Activated CD4-positive, alpha-beta T cell treated with anti-CD3 and anti-CD28 coated beads, Interleukin-2, Interleukin-6, amounts not matched to agents 100 ng/mL and 50 ng/mL, durations not matched to agents 16 hours and 8 hours (primary cell): ENCODE results near the gene HOXA1.

Source experiments
- DNase-seq: peaks from one replicate; pipeline ENCODE4 v3.0.0-alpha.2; 2020

Gene HOXA1

GRCh38 chr7:27095897-27096767, at the start of gene HOXA1:
TSS of gene HOXA1 (minus strand) at chr7:27096000. CDS start at chr7:27095912, 88 bp downstream.
- peak; percentile 81 for DNase-seq

GRCh38 chr7:27145165-27145913, 49.5 kb upstream of the HOXA1 start:
- no peak for DNase-seq

GRCh38 chr7:27144781-27145164, 49.0 kb upstream of the HOXA1 start:
- DNase-seq: no peak

DNA sequence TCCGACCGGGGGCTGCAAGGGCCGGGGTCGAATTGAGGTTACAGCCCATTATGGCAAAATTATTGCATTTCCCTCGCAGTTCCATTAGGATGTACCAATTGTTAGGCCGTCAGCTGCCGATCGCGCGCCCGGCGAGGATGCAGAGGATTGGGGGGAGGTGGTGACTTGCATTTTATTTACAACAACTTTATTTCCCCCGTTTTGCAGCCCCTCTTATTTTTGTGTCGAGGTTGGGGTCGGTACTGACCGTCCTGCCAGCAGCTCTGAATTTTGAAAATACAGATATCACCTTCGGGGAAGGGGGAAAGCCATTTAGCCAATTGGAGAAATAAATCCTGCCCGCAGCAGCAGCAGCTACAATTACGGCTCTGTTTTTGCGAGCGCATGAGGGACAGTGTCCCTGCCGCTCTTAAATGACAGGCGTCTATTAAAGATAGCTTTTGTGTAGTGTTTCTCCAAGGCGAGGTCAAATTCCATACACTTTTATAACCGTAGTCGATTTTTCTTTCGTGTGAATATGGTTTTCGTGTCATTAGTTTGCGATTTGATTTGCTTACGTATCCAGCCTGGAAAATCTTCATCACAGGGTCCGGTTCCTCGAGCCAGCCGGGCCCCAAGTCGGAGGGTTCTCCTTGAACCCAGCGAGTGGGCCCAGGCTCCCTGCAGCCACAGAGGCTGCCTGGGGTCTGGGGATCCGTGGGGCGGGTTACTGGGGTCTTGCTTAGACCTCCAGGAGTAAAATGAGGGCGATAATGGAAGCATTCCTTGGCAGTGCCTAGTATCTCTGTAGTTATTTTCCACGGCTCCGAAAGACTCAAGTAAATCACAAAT, 48.4 kb upstream of the HOXA1 start:
- no peak for DNase-seq

- DNase-seq: no peak
Observed at GRCh38 chr7:27143023-27143949, 47.5 kb upstream of the HOXA1 start, which contains the start of gene HOXA5. TSS of gene HOXA5 (minus strand) at chr7:27143681. CDS start at chr7:27143607, 74 bp downstream.

DNA sequence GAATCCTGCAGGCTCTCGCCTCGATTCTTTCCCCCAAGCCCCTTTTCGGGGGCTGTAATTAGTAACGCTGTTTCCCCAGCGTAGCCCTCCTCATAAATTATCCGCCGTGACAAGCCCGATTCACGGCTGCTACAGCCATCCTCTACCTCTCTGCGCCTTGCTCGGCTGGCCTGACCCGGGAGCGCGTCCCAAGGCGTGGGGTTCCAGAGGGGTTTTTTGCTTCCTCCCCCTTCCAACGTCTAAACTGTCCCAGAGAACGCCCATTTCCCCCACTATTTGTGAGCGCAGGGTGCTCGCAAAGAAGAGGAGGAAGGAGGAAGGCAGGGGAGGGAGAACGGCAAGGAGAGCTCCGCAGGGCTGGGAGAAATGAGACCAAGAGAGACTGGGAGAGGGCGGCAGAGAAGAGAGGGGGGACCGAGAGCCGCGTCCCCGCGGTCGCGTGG, 46.8 kb upstream of the HOXA1 start:
- no peak for DNase-seq

GRCh38 chr7:27141923-27142579, 46.3 kb upstream of the HOXA1 start:
- DNase-seq: no peak

GRCh38 chr7:27141137-27141922, 45.5 kb upstream of the HOXA1 start:
- no peak for DNase-seq

GRCh38 chr7:27140126-27140857, 44.5 kb upstream of the HOXA1 start:
- no peak for DNase-seq

DNA sequence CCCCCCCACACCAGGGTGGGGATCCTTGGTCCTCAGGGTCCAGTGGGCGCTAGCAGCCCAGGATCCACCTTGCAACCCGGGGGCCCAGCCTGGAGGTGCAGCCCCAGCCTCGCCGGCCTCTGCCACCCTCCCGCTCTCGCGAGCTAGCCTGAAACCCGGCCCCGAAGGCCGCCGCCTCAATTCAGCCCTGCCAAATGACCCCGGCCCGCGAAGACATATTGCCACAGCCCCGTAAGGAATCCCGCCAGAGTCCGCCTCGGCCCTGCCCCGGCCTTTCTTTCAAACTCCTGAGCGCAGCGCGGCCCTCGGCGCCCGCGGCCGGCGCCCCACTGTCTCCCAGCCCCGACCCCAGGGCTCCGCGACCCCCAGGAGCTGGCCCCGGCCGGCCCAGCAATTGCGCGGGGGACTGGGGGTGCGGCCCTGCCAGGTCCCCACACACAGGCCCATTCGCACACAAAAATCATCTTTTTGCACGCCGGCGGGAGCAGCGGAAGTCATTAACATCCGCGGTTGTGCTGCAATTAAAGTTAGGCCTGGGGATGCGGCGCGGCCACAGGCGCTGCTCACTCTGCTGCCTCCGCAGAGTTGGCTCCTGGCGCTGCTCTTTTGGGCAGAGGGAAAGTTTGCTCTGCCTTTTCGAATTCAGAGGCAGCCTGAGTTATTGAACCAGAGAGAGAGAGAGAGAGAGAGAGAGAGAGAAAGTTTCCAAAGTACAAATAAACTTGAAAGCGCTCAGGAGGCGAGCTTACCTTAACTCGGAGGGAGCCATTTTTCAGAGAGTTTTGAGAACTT, 43.7 kb upstream of the HOXA1 start:
- DNase-seq: no peak

GRCh38 chr7:27138985-27139333, 43.2 kb upstream of the HOXA1 start:
- no peak for DNase-seq

DNA sequence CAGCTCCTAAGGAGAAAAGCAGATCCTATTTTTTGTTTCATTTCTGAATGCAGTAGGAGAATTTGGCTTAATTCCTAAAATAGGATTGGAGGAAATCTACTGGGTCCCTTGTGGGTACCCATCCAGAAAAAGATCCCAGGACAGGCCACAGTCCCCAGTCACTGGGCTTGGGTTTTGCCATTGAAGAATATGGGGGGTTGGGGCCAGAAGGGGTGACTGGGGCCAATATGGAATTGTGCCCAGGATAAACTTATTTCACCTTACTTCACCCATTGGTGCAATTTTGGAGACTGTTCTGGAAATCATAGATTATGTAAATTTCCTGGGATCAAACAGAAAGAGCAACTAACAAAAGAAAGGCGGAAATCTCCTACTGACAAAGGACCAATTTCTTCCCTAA, 42.7 kb upstream of the HOXA1 start:
- no peak for DNase-seq

- DNase-seq: no peak
Observed at GRCh38 chr7:27137640-27138315, 42.0 kb upstream of the HOXA1 start.

GRCh38 chr7:27134392-27134791, 38.6 kb upstream of the HOXA1 start:
- DNase-seq: peak; percentile 81

GRCh38 chr7:27133409-27134231, 37.8 kb upstream of the HOXA1 start:
- no peak for DNase-seq

- no peak for DNase-seq
Observed at GRCh38 chr7:27132978-27133377, 37.2 kb upstream of the HOXA1 start.

DNA sequence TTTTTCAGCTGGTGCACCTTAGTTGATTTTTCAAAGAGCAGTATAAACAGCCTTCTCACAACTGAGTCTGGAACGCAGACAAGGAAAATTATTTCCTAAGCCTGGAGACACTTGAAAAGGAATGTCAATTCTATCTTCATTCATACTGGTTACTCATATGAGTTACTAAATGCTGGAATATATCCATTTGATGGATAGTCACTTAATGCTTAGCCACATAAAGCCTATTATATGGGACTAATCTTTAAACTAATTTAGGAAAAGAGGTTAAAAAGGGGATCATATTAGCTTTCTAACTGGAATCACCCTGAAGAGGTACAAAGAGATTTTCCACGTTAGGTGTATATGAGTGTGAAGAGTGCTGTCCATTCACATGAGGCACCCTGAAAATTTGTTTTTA, 36.4 kb upstream of the HOXA1 start:
- no peak for DNase-seq
